Central memory CD4-positive, alpha-beta T cell (primary cell): ENCODE data around the gene NFATC1.
"Not testable (repeated sequence)": the region's sequence is repeated elsewhere in the genome, so short reads cannot be mapped to it uniquely, and the experiment has no call there.

Source experiments
- DNase-seq: peaks from one replicate; pipeline ENCODE4 v3.0.0; 2022

The NFATC1 gene

GRCh38 chr18:79493801-79494211 lies 98.1 kb downstream of the NFATC1 start:
- DNase-seq = no peak

DNA sequence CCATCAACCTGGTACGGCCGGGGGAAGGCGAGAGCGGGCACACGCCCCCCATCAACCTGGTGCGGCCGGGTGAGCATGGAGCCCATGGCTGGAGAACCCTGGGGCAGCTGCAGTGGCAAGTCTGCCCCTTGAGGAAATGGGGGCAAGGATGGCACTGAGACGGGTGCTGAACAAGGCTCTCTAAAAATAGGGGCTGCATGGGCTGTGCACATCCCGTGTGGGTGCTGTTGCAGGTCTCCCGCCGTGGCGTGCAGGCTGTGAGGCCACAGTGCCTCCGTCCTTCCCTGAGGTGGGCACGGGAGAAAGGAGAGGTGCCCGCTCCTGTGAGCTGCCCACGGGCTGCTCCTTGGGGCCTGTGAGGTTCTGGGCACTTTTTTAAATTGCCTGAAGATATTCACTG lies 99.2 kb downstream of the NFATC1 start:
- DNase-seq = no peak

GRCh38 chr18:79495591-79496071 lies 99.9 kb downstream of the NFATC1 start:
- DNase-seq = no peak

DNA sequence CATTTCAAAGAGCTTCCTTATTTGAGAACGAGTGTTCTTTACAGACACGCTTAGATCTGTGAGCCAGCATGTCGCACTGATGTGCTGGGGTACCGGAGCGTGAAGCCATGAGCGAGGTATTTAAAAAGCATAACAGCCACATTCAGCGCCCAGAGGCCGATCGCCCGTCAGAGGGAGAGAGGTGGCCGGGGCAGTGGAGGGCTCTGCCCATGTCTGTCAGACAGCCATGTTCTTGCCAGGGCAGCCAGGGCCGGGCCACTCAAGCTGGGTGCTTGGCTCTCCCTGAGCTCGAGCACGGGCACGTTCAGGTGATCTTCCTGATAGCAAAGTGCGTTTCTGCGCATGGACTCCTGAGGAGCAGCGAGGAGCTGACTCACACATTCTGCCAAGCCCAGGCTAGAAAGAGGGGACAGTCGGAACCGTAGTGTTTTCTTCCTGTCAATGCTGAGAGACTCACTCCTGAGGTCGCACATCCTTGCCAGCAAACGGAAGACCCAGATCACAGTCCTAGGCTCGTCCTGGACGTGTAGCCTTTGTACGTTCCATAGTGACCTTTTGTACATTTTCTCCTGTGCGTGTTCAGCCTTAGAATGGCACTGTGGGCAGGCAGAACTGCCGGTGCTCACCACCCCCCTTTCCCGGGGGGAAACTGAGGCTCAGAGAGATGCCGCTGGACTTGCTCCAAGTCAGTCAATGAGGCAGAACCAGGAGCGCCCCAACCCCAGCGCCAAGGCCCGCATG lies 100.7 kb downstream of the NFATC1 start:
- DNase-seq = no peak

- DNase-seq = no peak
Observed at GRCh38 chr18:79496978-79497637, 101.4 kb downstream of the NFATC1 start.

- DNase-seq = no peak
Observed at GRCh38 chr18:79497638-79498081, 101.9 kb downstream of the NFATC1 start.

DNA sequence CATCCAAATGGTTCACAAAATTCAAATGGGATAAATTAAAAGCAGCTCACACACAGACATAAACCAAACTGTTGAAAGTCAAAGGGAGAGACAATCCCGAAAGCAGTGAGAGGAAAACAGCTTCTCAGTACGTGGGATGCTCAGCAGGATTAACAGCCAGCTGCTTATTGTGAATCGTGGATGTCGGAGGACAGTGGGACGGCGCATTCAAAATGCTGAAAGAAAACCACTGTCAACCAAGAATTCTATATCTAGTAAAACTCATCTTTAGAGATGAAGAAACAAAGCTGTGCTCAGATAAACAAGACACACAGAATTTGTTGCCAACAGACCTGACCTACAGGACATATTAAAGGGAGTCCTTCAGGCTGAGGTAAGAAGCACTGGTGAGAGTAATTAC lies 102.9 kb downstream of the NFATC1 start:
- DNase-seq = no peak

- DNase-seq = no peak
Observed at GRCh38 chr18:79501006-79501405, 105.3 kb downstream of the NFATC1 start.

DNA sequence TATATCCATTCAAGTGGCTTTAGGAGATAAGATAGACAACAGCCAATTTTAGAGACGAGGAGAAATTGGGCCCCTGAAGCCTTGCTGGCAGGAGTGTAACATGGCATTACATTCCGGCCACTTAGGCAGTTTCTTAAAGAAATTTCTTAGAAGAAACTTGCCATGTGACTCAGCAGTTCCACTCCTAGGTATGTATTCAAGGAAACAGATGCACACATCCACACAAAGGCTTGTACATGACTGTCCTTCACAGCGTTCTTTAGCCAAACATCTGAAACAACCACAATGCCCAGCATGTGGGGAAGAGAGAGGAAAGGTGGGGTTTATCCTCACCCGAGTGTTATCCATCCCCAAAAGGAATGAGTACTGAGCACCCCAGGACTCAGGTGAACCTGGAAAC lies 107.1 kb downstream of the NFATC1 start:
- no peak for DNase-seq

DNA sequence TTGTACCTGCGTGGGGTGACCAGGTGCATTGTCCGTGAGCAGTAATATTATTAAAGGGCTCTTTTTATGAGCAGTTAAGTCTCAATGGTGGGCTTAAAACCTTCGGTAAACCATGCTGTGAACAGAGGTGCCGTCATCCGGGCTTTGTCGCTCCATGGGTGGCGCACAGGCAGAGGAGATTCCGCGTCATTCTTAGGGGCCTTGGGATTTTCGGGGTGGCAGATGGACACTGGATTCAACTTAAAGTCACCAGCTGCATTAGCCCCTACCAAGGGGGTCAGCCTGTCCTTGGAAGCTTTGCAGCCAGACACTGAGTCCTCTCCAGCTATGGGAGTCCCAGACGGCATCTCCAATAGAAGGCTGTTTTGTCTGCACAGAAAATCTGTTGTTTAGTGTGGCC lies 107.7 kb downstream of the NFATC1 start:
- no peak for DNase-seq

- DNase-seq = no peak
Observed at GRCh38 chr18:79504034-79504433, 108.3 kb downstream of the NFATC1 start.

GRCh38 chr18:79504495-79504894 lies 108.8 kb downstream of the NFATC1 start:
- not testable (repeated sequence) for DNase-seq

DNA sequence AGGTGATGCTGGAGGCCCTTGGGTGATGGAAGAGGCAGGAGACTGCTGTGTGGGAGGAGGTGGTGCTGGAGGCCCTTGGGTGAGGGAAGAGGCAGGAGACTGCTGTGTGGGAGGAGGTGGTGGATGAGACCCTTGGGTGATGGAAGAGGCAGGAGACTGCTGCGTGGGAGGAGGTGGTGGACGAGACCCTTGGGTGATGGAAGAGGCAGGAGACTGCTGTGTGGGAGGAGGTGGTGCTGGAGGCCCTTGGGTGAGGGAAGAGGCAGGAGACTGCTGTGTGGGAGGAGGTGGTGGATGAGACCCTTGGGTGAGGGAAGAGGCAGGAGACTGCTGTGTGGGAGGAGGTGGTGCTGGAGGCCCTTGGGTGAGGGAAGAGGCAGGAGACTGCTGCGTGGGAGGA lies 109.7 kb downstream of the NFATC1 start:
- not testable (repeated sequence) for DNase-seq

DNA sequence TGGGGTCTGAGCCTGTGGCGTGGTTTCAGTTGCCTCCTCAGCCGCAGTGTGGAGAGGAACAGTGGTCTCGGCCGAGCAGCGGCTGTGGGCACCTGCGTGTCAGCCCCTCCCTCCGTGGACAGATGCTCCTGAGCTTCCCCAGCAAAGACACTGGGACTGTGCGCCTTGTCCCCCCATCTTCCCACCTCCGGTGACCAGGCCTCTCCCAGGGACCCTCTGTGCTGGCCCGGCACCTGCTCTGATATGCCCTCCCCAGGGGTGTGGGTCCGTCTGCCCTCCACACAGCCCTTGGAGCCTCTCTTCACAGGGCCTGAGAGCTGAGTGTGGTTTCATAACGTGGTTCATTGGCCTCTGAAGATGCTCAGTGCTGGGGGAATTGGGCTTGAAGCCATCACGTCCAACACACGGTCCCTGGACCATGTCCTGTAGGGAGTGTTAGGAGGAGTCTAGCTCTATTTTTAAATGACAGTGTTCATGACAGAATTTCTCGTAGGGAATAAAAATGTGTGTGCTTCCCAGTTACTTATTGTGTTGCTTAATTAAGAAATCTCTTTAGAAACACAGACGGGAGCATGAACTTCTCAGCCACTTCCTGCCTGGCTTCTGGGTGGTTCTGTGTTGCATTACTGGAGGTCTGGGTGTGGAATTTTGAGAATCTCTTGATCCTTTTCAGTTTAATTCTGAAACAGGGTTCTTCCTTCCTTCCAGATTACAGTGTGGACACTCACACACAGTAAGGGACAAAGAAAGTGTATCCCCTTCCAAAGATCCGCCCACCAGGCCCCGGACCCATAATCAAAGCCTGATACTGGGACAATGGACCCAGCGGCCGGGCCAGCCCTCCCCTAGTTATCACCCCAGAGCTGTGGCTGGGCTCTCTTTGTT lies 110.7 kb downstream of the NFATC1 start:
- no peak for DNase-seq

- peak; percentile 27 for DNase-seq
Observed at GRCh38 chr18:79507076-79507545, 111.4 kb downstream of the NFATC1 start.

- DNase-seq = no peak
Observed at GRCh38 chr18:79507546-79508480, 112.1 kb downstream of the NFATC1 start.

GRCh38 chr18:79508565-79509535 lies 113.1 kb downstream of the NFATC1 start:
- DNase-seq = no peak

DNA sequence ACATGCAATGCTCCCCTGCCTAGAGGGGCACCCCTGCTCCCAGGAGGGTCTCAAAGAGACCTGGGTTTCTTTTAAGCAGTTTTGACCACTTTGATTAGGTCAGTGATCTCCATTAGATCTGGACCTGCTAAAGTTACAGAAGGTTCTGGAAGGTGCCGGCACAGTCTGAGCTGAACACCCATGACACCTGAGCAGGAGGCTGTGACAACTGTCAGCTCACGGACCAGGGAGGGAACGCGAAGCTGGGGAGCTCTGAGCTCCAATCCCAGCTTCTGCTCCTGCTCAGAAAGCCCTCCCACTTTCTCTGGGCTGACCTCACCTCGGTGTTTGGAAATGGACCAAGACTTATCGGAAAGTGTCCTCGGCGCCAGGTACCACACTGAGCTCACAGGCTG lies 113.8 kb downstream of the NFATC1 start:
- no peak for DNase-seq

DNA sequence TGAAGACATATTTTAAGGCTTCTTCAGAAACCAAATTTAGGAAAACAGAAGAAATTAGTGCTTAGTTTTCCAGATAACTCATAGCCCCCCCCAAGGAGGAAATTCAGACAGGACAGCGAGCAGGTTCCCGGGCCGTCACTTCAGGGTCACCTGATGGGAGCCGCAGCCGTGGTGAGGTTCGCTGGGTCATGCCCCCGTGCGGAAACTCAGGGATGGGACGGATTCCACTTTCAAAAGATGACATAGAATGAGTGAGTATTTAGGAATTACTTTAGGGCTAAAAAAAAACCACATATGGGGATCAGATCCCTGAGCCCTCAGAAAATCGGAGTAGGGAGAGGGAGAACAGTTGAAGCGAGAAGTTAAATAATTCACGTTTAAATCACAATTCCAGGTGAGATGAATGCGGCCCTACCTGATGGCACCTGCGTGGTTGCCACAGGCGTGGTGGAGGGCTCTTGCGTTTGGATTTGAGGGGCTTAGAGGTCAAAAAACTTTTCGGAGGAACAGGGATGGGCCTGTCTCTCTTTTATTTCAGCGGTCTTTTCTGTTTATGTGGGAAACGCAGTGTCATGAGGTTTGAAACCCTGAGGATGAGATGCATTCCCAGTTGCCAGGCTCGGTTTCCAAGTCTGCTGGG lies 114.4 kb downstream of the NFATC1 start:
- DNase-seq = no peak

DNA sequence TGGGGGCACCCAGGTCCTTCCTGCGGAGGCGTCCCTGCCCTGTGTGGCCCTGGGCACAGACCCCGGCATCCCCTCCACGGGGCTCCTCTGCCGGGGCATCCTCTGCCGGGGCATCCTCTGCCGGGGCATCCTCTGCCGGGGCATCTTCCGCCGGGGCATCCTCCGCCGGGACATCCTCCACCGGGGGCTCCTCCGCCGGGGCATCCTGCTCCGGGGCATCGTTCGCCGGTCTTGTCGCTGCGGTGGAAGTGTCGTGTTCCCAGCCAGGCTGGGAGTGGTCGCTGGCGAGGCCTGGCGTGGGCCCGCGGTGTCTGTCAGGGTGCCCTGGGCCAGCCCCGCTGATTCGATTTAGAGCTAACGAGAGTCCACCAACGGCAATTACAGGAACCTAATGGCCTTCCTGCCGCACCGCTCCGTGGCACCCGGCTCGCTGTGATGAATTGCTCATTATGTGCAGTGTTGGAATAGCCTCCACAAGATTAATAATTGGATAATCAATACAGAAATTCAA lies 115.1 kb downstream of the NFATC1 start:
- DNase-seq = no peak
